ENCODE results near the gene KDM3A.

DNA sequence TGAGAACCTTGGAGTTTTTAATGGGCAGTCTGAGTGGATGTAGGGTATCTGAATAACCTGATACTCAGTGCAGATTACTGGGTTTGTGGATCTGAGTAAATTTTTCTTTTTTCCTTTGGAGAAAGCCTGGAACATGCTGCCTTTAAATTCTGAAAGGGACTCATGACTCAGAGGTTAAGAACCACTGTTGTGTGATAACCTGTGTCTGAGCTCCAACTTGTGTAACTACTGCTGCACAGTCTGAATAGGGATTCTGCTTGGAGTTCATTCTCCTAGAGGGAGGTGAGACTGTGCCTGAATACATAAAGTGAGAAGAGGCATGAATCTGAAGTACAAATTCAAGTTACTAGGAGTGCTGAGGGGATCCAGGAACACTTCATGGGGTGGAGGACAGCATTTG lies 36.2 kb downstream of the KDM3A start:
- TF ChIP-seq CTCF (IDR thresholded peaks at IDR 0.05 in 8 of 11, conservative IDR thresholded peaks at IDR 0.05 in 3 of 11): no peak
- TF ChIP-seq POLR2A (IDR thresholded peaks at IDR 0.05): no peak
